ENCODE measurements around the gene CD163. TPM values are rescaled to one million over a fixed set of nuclear protein-coding genes. Genes with fewer than 3 reads are reported as not detected.

Gene CD163
- not detected for total RNA-seq

GRCh38 chr12:7503686-7504415 is at the start of gene CD163:
Gene CD163 (minus strand): TSS chr12:7503777. CDS start chr12:7503690, 87 bp downstream.

DNA sequence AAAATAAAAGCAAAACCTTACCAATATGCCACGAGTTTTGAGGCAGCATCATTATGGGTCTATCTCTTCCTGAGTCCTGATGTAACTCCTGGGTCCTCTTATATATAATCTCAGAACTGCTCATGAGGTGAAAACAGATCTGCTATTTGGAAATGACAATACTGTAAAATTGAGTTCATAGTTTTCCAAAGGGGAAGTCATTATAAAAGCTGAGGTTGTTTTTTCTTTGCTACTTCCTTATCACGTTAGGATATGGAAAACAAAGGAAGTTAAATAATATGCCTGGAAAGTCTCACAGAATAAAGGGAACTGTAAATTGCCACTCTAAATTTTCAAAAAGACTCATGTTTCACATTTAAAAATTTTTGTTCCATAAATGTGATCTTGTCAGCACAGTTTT is 59.5 kb downstream of the CD163 start, which contains the start of gene CD163L1:
CD163L1 (minus strand) TSS at position 78 of the 400 bp plus-strand sequence; CDS start at position 52, 26 bp downstream.

Other genes starting within 250 kb of the CD163 start
- gene ACSM4, start 199.7 kb downstream of the CD163 start, total RNA-seq, result not detected
- gene CD163L1, start 59.6 kb downstream of the CD163 start, total RNA-seq, result not detected
- not detected for gene APOBEC1, start 162.1 kb upstream of the CD163 start, total RNA-seq
- gene GDF3, start 192.0 kb upstream of the CD163 start, total RNA-seq, result not detected
- not detected for gene DPPA3, start 207.7 kb upstream of the CD163 start, total RNA-seq
- not detected for gene CLEC4C, start 243.6 kb upstream of the CD163 start, total RNA-seq